ENCODE data around the gene TGM2. TPM values are rescaled to one million over a fixed set of nuclear protein-coding genes. Genes with fewer than 3 reads are reported as not detected.

The TGM2 gene
- total and polyA plus RNA-seq, 2 donors (not counting 3 experiments of a cell fraction or from before 2014, with no cell fraction given): 861 to 868 TPM

- H3K9me3 ChIP-seq (replicated peaks; ENCODE audit: control insufficient read depth, insufficient read depth, low read length): no peaks in the 10 kb centered on the region
- H3K4me2 ChIP-seq (ENCODE audit: insufficient read depth, low read length): no peak overlapping the region
- H3K4me1 ChIP-seq (ENCODE audit: control insufficient read depth, extremely low read depth, insufficient read depth, low read length): peaks cover 80% of the 10 kb centered on the region
- no peak for FAIRE-seq
- dilution Hi-C loops (cut with MboI; ENCODE audit: extremely low pct_ligation_motif_present, low sequenced_read_pairs): no loop called here
- peaks cover 44 to 73% of the 10 kb centered on the region in 2 experiments for H3K36me3 ChIP-seq (ENCODE audit: control insufficient read depth in 2 of 2, extremely low read depth in 1 of 2, insufficient read depth in 2 of 2, low read length in 2 of 2)
- no TSS peak for BruUV-seq (replicated peaks)
- no peak overlapping the region for H3K27ac ChIP-seq (ENCODE audit: insufficient read depth, low read depth, low read length)
- DNase-seq (ENCODE audit: low read depth, low spot score): no peak
- H3K4me3 ChIP-seq (replicated peaks in 1 of 3; ENCODE audit: insufficient read depth in 1 of 3, low read depth in 1 of 3, low read length in 3 of 3): no peak overlapping the region
- CTCF ChIA-PET: interaction anchor here (0.7 to 5.2 kb wide), 4 partner anchors 10 to 89 kb away, joined by 3 to 42 read pairs (median 8); no protein-coding TSS in a partner anchor
- no peak overlapping the region for H3K9ac ChIP-seq (replicated peaks; ENCODE audit: extremely low read depth, insufficient read depth, low read length)
- intact Hi-C loops (cut with micrococcal nuclease): no loop called here
- H2AFZ ChIP-seq (ENCODE audit: low read depth, low read length): no peak overlapping the region
- TF ChIP-seq GATA2 (IDR thresholded peaks at IDR 0.05; ENCODE audit: insufficient read depth, insufficient read length, low read depth, low read length): no peak
- TF ChIP-seq MAX (IDR thresholded peaks at IDR 0.05; ENCODE audit: insufficient read depth, insufficient read length): no peak
- no peak for TF ChIP-seq MYC (IDR thresholded peaks at IDR 0.05; ENCODE audit: low read depth, low read length)
- peak; percentile 78 for TF ChIP-seq POLR2A (IDR thresholded peaks at IDR 0.05; ENCODE audit: low read depth, low read length)
- peak; percentile 46 for TF ChIP-seq POLR2AphosphoS5 (IDR thresholded peaks at IDR 0.05; ENCODE audit: insufficient read depth, low read depth, low read length)
- TF ChIP-seq FOS (IDR thresholded peaks at IDR 0.05; ENCODE audit: borderline replicate concordance, insufficient read depth, low read length): no peak
- no peak for TF ChIP-seq CTCF (IDR thresholded peaks at IDR 0.05; ENCODE audit: extremely low read depth in 1 of 2, insufficient read depth in 1 of 2, low read depth in 1 of 2, low read length in 2 of 2)
- no peak for TF ChIP-seq JUN (IDR thresholded peaks at IDR 0.05; ENCODE audit: borderline replicate concordance, insufficient read depth, insufficient read length, low read depth)
- H3K27me3 ChIP-seq (ENCODE audit: control insufficient read depth in 2 of 2, insufficient read depth in 2 of 2, low read length in 2 of 2): no peaks in the 10 kb centered on the region
- H4K20me1 ChIP-seq (replicated peaks; ENCODE audit: control insufficient read depth, extremely low read depth, insufficient read depth, low read length): no peaks in the 10 kb centered on the region
- peaks cover 37% of the 10 kb centered on the region for H3K79me2 ChIP-seq (ENCODE audit: control insufficient read depth, insufficient read depth, low read length)
- POLR2A ChIA-PET: interaction anchor here (1.6 kb wide), 1 partner anchor 12 kb away, joined by 3 read pairs; no protein-coding TSS in a partner anchor
- H3K9me1 ChIP-seq (replicated peaks; ENCODE audit: control insufficient read depth, extremely low read depth, insufficient read depth, low read length): no peaks in the 10 kb centered on the region
Measured at GRCh38 chr20:38147163-38147562, 17.9 kb downstream of the TGM2 start.
